B cell (primary cell): ENCODE results near the gene CPLX3. TPM values are rescaled to one million over a fixed set of nuclear protein-coding genes. Genes with fewer than 3 reads are reported as not detected.

ENCODE experiments used
- ATAC-seq: fragments of 200-7000 bp; cut with Tn5 transposase; one replicate; pipeline ENCODE4 v1.10.0; 2021; ENCODE audit warnings: low read depth, mild to moderate bottlenecking, moderate number of reproducible peaks, moderate library complexity
- CTCF ChIA-PET: fragments of 350-600 bp; sonication (Branson Sonifier 250); formaldehyde crosslinking; loops from one replicate; lab custom pipeline; 2021; ENCODE audit warnings: antibody characterized with exemption, inconsistent platforms; lab: Charles Lee
- POLR2A ChIA-PET: fragments of 350-600 bp; sonication (Branson Sonifier 250); formaldehyde crosslinking; loops from one replicate; lab custom pipeline; 2021; ENCODE audit warnings: antibody characterized with exemption; lab: Charles Lee
- DNase-seq: peaks from one replicate; pipeline ENCODE4 v3.0.0; 2013
- H2AFZ ChIP-seq: 2 replicates; pipeline ENCODE4 v1.6.1; 2012; ENCODE audit warnings: mild to moderate bottlenecking, low read depth, low read length; ENCODE audit not compliant: insufficient read depth, poor library complexity, severe bottlenecking
- H3K27ac ChIP-seq, 2 donors: 1 replicate in 1 of 2; 2 replicates in 1 of 2; pipeline ENCODE4 v1.5.1; 2012 to 2013; ENCODE audit warnings: low read length in 2 of 2, mild to moderate bottlenecking in 2 of 2, moderate library complexity in 1 of 2
- H3K27me3 ChIP-seq, 4 experiments: fragments of 200-600 bp in 1 of 4; sonication (generic) in 1 of 4; replicated peaks in 1 of 4; 1 replicate in 2 of 4; 2 replicates in 2 of 4; pipeline versions ENCODE4 v1.6.1 to v1.7.0; 2013 to 2016; ENCODE audit warnings: low read length in 3 of 4, mild to moderate bottlenecking in 2 of 4, mixed read lengths in 1 of 4, moderate library complexity in 1 of 4; ENCODE audit not compliant: insufficient read depth in 4 of 4, control insufficient read depth in 3 of 4; ENCODE audit errors: control extremely low read depth in 1 of 4
- H3K36me3 ChIP-seq, 2 experiments: replicated peaks in 1 of 2; 1 replicate in 1 of 2; 2 replicates in 1 of 2; pipeline versions ENCODE4 v1.6.1 to v1.7.1; 2013; ENCODE audit warnings: low read length in 1 of 2; ENCODE audit not compliant: insufficient read depth in 2 of 2, control insufficient read depth in 1 of 2; ENCODE audit errors: control extremely low read depth in 1 of 2, extremely low read depth in 1 of 2
- H3K4me1 ChIP-seq, 2 donors: fragments of 200-600 bp in 1 of 2; sonication (generic) in 1 of 2; 1 replicate in 1 of 2; 2 replicates in 1 of 2; pipeline versions ENCODE4 v1.5.1 to v1.6.1; 2013 to 2017; ENCODE audit warnings: low read length in 2 of 2; ENCODE audit not compliant: control insufficient read depth in 2 of 2, insufficient read depth in 2 of 2
- H3K4me2 ChIP-seq: replicated peaks from 2 replicates; pipeline ENCODE3; 2012; ENCODE audit warnings: mild to moderate bottlenecking, low read depth, low read length; ENCODE audit not compliant: poor library complexity, severe bottlenecking
- H3K4me3 ChIP-seq, 5 experiments: fragments of 200-600 bp in 1 of 5; sonication (generic) in 1 of 5; 1 replicate in 3 of 5; 2 replicates in 2 of 5; pipeline versions ENCODE4 v1.5.1 to v1.7.0; 2011 to 2016; ENCODE audit warnings: low read length in 4 of 5, mild to moderate bottlenecking in 4 of 5, low read depth in 2 of 5, control low read depth in 1 of 5, moderate library complexity in 1 of 5; ENCODE audit not compliant: insufficient read depth in 1 of 5; ENCODE audit errors: control extremely low read depth in 1 of 5, extremely low read depth in 1 of 5
- H3K79me2 ChIP-seq: fragments of 200-600 bp; sonication (generic); one replicate; pipeline ENCODE4 v1.6.0; 2016; ENCODE audit warnings: low read length; ENCODE audit not compliant: control insufficient read depth, insufficient read depth
- H3K9ac ChIP-seq: fragments of 200-600 bp; sonication (generic); 2 replicates; pipeline ENCODE4 v1.6.1; 2017; ENCODE audit warnings: mild to moderate bottlenecking, low read length, moderate library complexity
- H3K9me3 ChIP-seq, 3 donors: one replicate each; pipeline versions ENCODE4 v1.6.1 to v1.7.1; 2013; ENCODE audit warnings: low read length in 2 of 3; ENCODE audit not compliant: control insufficient read depth in 2 of 3, insufficient read depth in 1 of 3; ENCODE audit errors: control extremely low read depth in 1 of 3
- H4K20me1 ChIP-seq: 2 replicates; pipeline ENCODE4 v1.6.0; 2012; ENCODE audit warnings: mild to moderate bottlenecking, low read length; ENCODE audit not compliant: insufficient read depth, control insufficient read depth, poor library complexity, severe bottlenecking
- H3K27ac Mint-ChIP-seq: one replicate; pipeline ENCODE4 v1.8.0; 2021; ENCODE audit warnings: mixed read lengths
- H3K27me3 Mint-ChIP-seq: one replicate; pipeline ENCODE4 v1.8.0; 2021; ENCODE audit warnings: mixed read lengths
- H3K4me1 Mint-ChIP-seq: one replicate; pipeline ENCODE4 v1.8.0; 2021; ENCODE audit warnings: mixed read lengths
- H3K4me3 Mint-ChIP-seq: one replicate; pipeline ENCODE4 v1.8.0; 2021; ENCODE audit warnings: mixed read lengths
- H3K9me3 Mint-ChIP-seq: one replicate; pipeline ENCODE4 v1.8.0; 2022; ENCODE audit warnings: mixed read lengths; ENCODE audit not compliant: insufficient read depth
- EZH2 ChIP-seq: IDR thresholded peaks from 2 replicates; pipeline ENCODE4 v1.6.1; 2012; ENCODE audit warnings: borderline replicate concordance, low read depth, mild to moderate bottlenecking, moderate library complexity, low read length; ENCODE audit not compliant: insufficient read depth, poor library complexity, severe bottlenecking
- WGBS: methylation state at CpG from one replicate; pipeline ENCODE4 v1.1.5; 2013; ENCODE audit warnings: missing lambda C conversion rate; ENCODE audit not compliant: insufficient coverage; 5-methylcytosine and 5-hydroxymethylcytosine counted together
- intact Hi-C: fragments of 100-400 bp; cut with micrococcal nuclease; formaldehyde crosslinking; loops from one replicate; pipeline ENCODE4 v1.10.0; 2022
- polyA plus RNA-seq: library from polyadenylated mRNA; depleted of rRNA; stranded (reverse); fragments of >200 nt; gene quantifications from 2 replicates; pipeline ENCODE4 v1.2.3, GENCODE V29; 2012
- total RNA-seq, 2 donors: library from RNA; stranded (reverse); fragments of 120-200 nt in 1 of 2; gene quantifications; 1 replicate in 1 of 2; 2 replicates in 1 of 2; pipeline versions ENCODE4 v1.2.3 to v1.2.4, GENCODE V29; 2013 to 2022
- TF ChIP-seq, protein P1 (sequence below): fragments of 200-600 bp; IDR thresholded peaks from one replicate; pipeline ENCODE4 v1.8.0; 2022; ENCODE audit warnings: antibody characterized with exemption, mild to moderate bottlenecking

The CPLX3 gene
- total and polyA plus RNA-seq, 2 donors (not counting 1 experiment from before 2014, with no cell fraction given) = 0.60 TPM; not detected in 1

GRCh38 chr15:74808840-74809229 is 17.6 kb upstream of the CPLX3 start:
- Mint-ChIP-seq H3K27me3 (no peaks in the 10 kb centered on the region), H3K4me3 (no peak overlapping the region), H3K9me3 (no peaks in the 10 kb centered on the region), H3K27ac (peak overlapping the region; percentile 66), H3K4me1 (peaks cover 30% of the 10 kb centered on the region)
- Histone ChIP-seq H4K20me1 (peaks cover 14% of the 10 kb centered on the region), H3K9ac (no peak overlapping the region), H3K27me3 (no peaks in the 10 kb centered on the region), H3K79me2 (peaks cover 4% of the 10 kb centered on the region), H3K9me3 (no peaks in the 10 kb centered on the region), H3K4me2 (no peak overlapping the region), H2AFZ (no peak overlapping the region), H3K4me1 (peaks cover 16 to 24% of the 10 kb centered on the region in 2 donors), H3K36me3 (peaks cover 0 to under 1% of the 10 kb centered on the region in 2 experiments), H3K27ac (peak overlapping the region in 1 of 2 donors; percentile 41), H3K4me3 (no peak overlapping the region)
- WGBS = 64% methylated on average over 3 of the region's 4 CpGs
- ATAC-seq (no peak), DNase-seq (no peak)
- POLR2A ChIA-PET = interaction anchor here (0.6 to 1.2 kb wide), 2 partner anchors 39 to 50 kb away, joined by 4 to 8 read pairs; no protein-coding TSS in a partner anchor
- CTCF ChIA-PET = interaction anchor here (1.0 to 37.1 kb wide), 3 partner anchors 9 to 29 kb away, joined by 4 to 2548 read pairs (median 5); partner anchors contain the start of gene CSK
- TF ChIP-seq EZH2 = no peak
- TF ChIP-seq, protein P1, sequence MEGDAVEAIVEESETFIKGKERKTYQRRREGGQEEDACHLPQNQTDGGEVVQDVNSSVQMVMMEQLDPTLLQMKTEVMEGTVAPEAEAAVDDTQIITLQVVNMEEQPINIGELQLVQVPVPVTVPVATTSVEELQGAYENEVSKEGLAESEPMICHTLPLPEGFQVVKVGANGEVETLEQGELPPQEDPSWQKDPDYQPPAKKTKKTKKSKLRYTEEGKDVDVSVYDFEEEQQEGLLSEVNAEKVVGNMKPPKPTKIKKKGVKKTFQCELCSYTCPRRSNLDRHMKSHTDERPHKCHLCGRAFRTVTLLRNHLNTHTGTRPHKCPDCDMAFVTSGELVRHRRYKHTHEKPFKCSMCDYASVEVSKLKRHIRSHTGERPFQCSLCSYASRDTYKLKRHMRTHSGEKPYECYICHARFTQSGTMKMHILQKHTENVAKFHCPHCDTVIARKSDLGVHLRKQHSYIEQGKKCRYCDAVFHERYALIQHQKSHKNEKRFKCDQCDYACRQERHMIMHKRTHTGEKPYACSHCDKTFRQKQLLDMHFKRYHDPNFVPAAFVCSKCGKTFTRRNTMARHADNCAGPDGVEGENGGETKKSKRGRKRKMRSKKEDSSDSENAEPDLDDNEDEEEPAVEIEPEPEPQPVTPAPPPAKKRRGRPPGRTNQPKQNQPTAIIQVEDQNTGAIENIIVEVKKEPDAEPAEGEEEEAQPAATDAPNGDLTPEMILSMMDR = no peak
- intact Hi-C loops = no loop called here

- Histone ChIP-seq H4K20me1 (peaks cover 10% of the 10 kb centered on the region), H3K4me2 (no peak overlapping the region), H3K4me3 (no peak overlapping the region), H3K27ac (peak overlapping the region in 1 of 2 donors; percentile 41), H3K4me1 (peaks cover 16 to 24% of the 10 kb centered on the region in 2 donors), H3K9me3 (no peaks in the 10 kb centered on the region), H2AFZ (no peak overlapping the region), H3K36me3 (no peaks in the 10 kb centered on the region), H3K9ac (no peak overlapping the region), H3K27me3 (no peaks in the 10 kb centered on the region), H3K79me2 (peaks cover 4% of the 10 kb centered on the region)
- ChIA-PET POLR2A (interaction anchor here (0.6 to 1.2 kb wide), 2 partner anchors 39 to 50 kb away, joined by 4 to 8 read pairs; no protein-coding TSS in a partner anchor), CTCF (interaction anchor here (2.2 to 37.1 kb wide), 2 partner anchors 10 to 29 kb away, joined by 5 to 2548 read pairs; partner anchors contain the start of gene CSK)
- H3K9me3 Mint-ChIP-seq = no peaks in the 10 kb centered on the region
- WGBS = 91% methylated on average over 5 of the region's 5 CpGs
- H3K4me3 Mint-ChIP-seq = no peak overlapping the region
- TF ChIP-seq, protein P1 = no peak
- TF ChIP-seq EZH2 = no peak
- ATAC-seq (no peak), DNase-seq (no peak)
- H3K4me1 Mint-ChIP-seq = peaks cover 30% of the 10 kb centered on the region
- no peaks in the 10 kb centered on the region for H3K27me3 Mint-ChIP-seq
- intact Hi-C loops = no loop called here
- H3K27ac Mint-ChIP-seq = peak overlapping the region; percentile 66
Observed at GRCh38 chr15:74809242-74809641, 17.2 kb upstream of the CPLX3 start.
